NCI-H1048 (cell line): Measurements from ENCODE around the gene KIF20A.
"Not testable (repeated sequence)": the region's sequence is repeated elsewhere in the genome, so short reads cannot be mapped to it uniquely, and the experiment has no call there.

Source experiments
- DNase-seq: peaks from one replicate; lab custom pipeline; 2025; lab: John Stamatoyannopoulos, UW

KIF20A gene

DNA sequence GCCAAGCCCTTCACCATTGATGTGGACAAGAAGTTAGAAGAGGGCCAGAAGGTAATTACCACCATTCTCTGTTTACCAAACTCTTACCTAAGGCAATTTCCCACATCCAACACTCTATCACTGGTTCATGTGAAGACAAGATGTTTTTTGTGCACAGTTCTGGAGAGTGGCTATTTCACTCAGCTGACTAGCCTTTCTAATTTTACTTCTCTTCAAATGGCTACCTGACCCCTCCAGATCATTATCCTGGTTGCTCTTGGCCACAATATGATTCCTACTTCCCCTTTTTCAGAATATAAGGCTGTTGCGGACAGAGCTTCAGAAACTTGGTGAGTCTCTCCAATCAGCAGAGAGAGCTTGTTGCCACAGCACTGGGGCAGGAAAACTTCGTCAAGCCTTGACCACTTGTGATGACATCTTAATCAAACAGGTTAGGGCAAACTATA lies 7.1 kb downstream of the KIF20A start:
- no peak for DNase-seq

GRCh38 chr5:138188626-138189025 lies 9.7 kb downstream of the KIF20A start:
- no peak for DNase-seq

DNA sequence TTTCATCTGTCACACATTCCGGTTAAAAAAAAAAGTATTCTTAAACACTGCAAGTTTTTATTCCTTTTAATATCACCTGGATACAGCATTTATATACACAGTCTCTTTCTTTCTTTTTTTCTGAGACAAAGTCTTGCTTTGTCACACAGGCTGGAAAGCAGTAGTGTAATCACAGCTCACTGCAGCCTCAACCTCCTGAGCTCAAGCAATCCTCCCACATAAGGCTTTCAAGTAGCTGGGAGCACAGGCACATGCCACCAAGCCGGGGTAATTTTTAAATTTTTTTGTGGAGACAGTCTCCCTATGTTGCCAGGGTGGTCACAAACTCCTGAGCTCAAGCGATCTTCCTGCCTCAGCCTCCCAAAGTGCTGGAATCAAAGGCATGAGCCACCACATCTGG lies 13.9 kb downstream of the KIF20A start:
- DNase-seq = no peak

DNA sequence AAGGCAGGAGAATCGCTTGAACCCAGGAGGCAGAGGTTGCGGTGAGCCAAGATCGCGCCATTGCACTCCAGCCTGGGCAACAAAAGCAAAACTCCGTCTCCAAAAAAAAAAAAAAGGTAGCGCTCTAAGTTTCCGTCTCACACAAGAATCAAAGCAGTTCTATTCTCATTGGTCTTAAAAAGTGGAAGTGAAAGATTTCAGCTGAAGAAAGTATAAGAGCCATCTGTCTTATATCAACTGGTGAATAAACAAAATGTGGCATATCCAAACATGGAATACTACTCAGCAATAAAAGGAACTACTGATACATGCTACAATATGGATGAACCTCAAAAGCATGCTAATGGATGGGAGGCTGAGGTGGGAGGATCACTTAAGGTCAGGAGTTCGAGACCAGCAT lies 14.9 kb downstream of the KIF20A start:
- DNase-seq = not testable (repeated sequence)

GRCh38 chr5:138210985-138211384 lies 32.1 kb downstream of the KIF20A start:
- DNase-seq = no peak

DNA sequence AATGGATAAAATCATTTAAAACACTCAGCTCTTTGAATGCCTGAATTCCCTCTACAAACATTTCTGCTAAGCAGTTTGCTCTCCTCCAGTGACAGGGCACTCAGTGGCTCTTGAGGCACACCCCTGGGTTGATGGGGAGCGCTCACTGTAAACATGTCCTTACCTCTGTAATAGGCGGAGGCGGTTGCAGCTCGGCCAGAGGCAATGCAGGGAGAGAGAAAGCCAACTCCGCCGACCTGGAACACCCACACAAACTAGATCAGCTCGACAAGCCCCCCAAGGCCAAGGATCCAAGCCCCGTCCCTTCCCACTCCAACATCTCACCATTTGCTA lies 33.9 kb downstream of the KIF20A start:
- no peak for DNase-seq

- peak; percentile 96 for DNase-seq
Observed at GRCh38 chr5:138213161-138214029, 34.5 kb downstream of the KIF20A start, which contains the start of gene CDC23. Gene CDC23, minus strand, starts transcription at chr5:138213323. Its CDS starts 11 bp downstream, at chr5:138213312.

DNA sequence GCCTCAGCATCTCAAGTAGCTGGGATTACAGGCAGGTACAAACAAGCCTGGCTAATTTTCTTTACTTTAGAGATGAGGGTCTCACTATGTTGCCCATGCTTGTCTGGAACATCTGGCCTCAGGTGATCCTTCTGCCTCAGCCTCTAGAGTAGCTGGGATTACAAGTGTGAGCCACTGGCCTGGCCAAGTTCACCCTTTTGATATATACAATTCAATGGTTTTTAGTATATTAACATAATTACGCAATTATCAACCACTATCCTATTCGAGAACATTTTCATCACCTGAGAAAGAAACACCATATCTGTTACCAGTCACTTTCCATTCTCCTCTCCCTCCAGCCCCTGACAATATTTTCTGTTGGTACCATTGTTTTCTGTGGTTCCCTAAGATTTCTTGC lies 37.9 kb downstream of the KIF20A start:
- no peak for DNase-seq

DNA sequence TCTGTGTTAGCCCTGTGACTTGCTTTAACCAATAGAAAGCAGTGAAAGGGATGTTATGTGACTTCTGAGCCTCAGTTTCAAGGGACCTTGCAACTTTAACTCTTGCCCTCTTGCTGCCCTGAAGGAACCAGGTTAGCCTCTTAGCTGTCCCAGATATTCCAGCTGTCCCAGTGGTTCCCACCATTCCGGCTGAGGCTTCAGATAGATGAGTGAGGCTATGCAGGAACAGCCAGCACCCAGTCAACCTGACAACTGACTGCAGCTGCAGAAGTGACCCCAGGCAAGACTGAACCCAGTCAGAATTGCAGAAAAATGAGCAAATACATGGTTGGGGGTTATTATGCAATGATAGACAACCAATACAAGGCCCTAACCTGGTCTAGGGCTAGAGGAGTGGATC lies 44.6 kb downstream of the KIF20A start:
- DNase-seq = no peak

DNA sequence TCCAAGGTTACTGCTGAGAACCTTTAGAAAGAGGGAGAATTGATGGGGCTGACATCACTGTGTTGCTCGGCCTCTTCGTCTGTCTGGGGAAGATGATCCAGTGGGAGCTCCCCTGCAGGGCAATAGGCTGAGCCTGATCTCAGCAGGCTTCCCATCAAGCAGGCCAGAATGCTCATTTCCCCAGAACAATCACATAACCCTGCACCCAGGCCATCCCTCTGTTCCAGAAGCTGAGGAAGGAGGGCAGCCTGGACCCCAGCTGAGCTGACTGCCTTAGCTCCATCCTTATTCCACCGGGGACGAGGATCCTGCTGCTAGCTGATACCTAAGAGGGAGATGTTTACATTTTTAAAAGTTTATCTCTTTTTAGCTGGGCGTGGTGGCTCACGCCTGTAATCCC lies 45.8 kb downstream of the KIF20A start:
- no peak for DNase-seq

DNA sequence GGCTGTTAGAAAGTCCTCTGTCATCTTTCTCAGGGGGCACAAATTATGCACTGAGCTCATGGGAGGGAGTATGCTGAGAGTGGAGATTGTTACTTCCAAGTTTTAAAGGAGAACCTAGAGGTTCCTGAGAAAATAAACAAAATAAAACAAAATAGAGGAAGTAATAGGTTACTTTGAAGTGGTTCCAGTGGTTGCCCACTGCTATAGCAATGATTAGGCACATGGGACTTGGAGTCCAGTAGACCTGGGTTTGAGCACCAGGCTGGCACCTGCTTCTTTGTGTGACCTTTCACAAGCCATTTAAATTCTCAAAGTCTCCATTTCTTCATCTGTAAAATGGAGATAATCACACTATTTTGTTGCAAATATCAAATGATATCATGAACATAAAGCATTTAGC lies 48.0 kb downstream of the KIF20A start:
- no peak for DNase-seq

- DNase-seq = no peak
Observed at GRCh38 chr5:138229387-138229786, 50.5 kb downstream of the KIF20A start.

- DNase-seq = no peak
Observed at GRCh38 chr5:138230261-138230660, 51.3 kb downstream of the KIF20A start.

GRCh38 chr5:138230981-138231589 lies 52.2 kb downstream of the KIF20A start:
- no peak for DNase-seq

DNA sequence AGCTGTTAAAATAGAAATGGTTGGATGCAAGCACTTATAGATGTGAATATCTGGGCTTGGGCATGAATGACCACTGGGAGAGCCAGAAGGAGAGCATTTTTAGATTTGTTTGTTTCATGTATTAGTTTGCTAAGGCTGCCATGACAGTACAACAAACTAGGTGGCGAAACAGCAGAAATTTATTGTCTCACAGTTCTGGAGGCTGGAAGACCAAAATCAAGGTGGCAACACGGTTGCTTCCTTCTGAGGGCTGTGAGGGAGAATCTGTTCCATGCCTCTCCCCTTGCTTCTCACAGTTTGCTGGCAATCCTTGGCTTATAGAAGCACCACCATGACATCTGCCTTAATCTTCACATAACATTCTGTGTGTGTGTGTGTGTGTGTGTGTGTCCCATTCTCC lies 54.4 kb downstream of the KIF20A start:
- DNase-seq = no peak

DNA sequence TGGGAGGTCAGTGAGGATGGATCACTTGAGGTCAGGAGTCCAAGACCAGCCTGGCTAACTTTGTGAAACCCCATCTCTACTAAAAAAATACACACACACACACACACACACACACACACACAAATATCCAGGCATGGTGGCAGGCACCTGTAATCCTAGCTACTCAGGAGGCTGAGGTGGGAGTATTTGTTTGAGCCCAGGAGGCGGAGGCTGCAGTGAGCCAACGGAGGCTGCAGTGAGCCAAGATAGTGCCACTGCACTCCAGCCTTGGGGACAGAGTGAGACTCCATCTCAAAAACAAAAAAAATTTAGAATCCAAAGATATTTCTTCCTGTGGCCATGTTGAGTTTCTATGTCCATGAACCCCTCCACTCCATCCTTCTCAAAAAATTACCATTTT lies 55.7 kb downstream of the KIF20A start:
- no peak for DNase-seq
